K562 (cell line): ENCODE measurements around the gene AAR2. TPM values are rescaled to one million over a fixed set of nuclear protein-coding genes. Genes with fewer than 3 reads are reported as not detected.

ENCODE experiments used
- BDP1 ChIP-seq: IDR thresholded peaks from 3 replicates; pipeline ENCODE4 v1.6.1; 2011; ENCODE audit not compliant: insufficient read length, insufficient read depth
- BMI1 ChIP-seq: fragments of 150-350 bp; IDR thresholded peaks from 2 replicates; pipeline ENCODE4 v1.6.1; 2014; ENCODE audit warnings: low read length
- DIDO1 ChIP-seq: fragments of 450-650 bp; IDR thresholded peaks from 2 replicates; pipeline ENCODE4 v1.6.1; 2016; ENCODE audit warnings: low read depth, missing biosample characterization, missing genetic modification characterization
- ETV6 ChIP-seq, 3 experiments: fragments of 150-350 bp in 1 of 3; sonication (generic) in 1 of 3; formaldehyde crosslinking in 1 of 3; IDR thresholded peaks; 2 replicates each; pipeline versions ENCODE4 v1.6.1 to v1.8.0; 2014 to 2022; ENCODE audit warnings: borderline replicate concordance in 2 of 3, low read depth in 2 of 3, antibody characterized with exemption in 1 of 3, low read length in 1 of 3, mild to moderate bottlenecking in 1 of 3, missing genetic modification reagents in 1 of 3
- FOXK1 ChIP-seq: sonication (generic); formaldehyde crosslinking; IDR thresholded peaks from 2 replicates; pipeline ENCODE4 v1.8.0; 2022; ENCODE audit warnings: missing genetic modification reagents, mild to moderate bottlenecking, borderline replicate concordance
- GABPB1 ChIP-seq: sonication (generic); formaldehyde crosslinking; IDR thresholded peaks from 2 replicates; pipeline ENCODE4 v1.8.0; 2022; ENCODE audit warnings: mild to moderate bottlenecking, missing genetic modification reagents
- GATAD2B ChIP-seq: fragments of 450-650 bp; IDR thresholded peaks from 2 replicates; pipeline ENCODE4 v1.6.1; 2017; ENCODE audit warnings: mild to moderate bottlenecking, borderline replicate concordance
- HDAC2 ChIP-seq: fragments of 450-650 bp; IDR thresholded peaks from 2 replicates; pipeline ENCODE4 v1.6.1; 2016; ENCODE audit warnings: mild to moderate bottlenecking
- LCOR ChIP-seq: sonication (generic); formaldehyde crosslinking; IDR thresholded peaks from 2 replicates; pipeline ENCODE4 v1.8.0; 2022; ENCODE audit warnings: mild to moderate bottlenecking, missing genetic modification reagents
- MAFG ChIP-seq: fragments of 450-650 bp; conservative IDR thresholded peaks from 2 replicates; pipeline ENCODE4 v1.6.1; 2016; ENCODE audit warnings: missing genetic modification characterization, missing compliant biosample characterization
- NCOA1 ChIP-seq: fragments of 450-650 bp; IDR thresholded peaks from 2 replicates; pipeline ENCODE4 v1.6.1; 2016; ENCODE audit warnings: low read depth
- NFATC3 ChIP-seq: fragments of 450-650 bp; IDR thresholded peaks from 2 replicates; pipeline ENCODE4 v1.6.1; 2017; ENCODE audit warnings: mild to moderate bottlenecking
- NFIC ChIP-seq: fragments of 450-650 bp; IDR thresholded peaks from 2 replicates; pipeline ENCODE4 v1.6.1; 2017; ENCODE audit warnings: mild to moderate bottlenecking, inconsistent platforms
- PKNOX1 ChIP-seq: fragments of 450-650 bp; IDR thresholded peaks from 2 replicates; pipeline ENCODE4 v1.6.1; 2016
- POLR2G ChIP-seq: fragments of 200-400 bp; formaldehyde crosslinking; IDR thresholded peaks from 2 replicates; pipeline ENCODE4 v1.6.1; 2017; ENCODE audit warnings: low read depth, mild to moderate bottlenecking, antibody characterized with exemption, low read length, moderate library complexity
- SNAPC5 ChIP-seq: fragments of 250-450 bp; sonication (Bioruptor Pico); IDR thresholded peaks from 2 replicates; pipeline ENCODE4 v1.8.0; 2021; ENCODE audit warnings: moderate library complexity, mild to moderate bottlenecking, inconsistent platforms
- SP1 ChIP-seq: sonication (generic); formaldehyde crosslinking; IDR thresholded peaks from 2 replicates; pipeline ENCODE4 v1.8.1; 2022; ENCODE audit warnings: mild to moderate bottlenecking, missing genetic modification reagents
- ZFP30 ChIP-seq: fragments of 250-450 bp; sonication (Bioruptor Pico); IDR thresholded peaks from 2 replicates; pipeline ENCODE4 v1.8.0; 2022; ENCODE audit warnings: moderate library complexity, mild to moderate bottlenecking, inconsistent platforms, borderline replicate concordance
- ZNF398 ChIP-seq: fragments of 250-450 bp; sonication (Bioruptor Pico); IDR thresholded peaks from 2 replicates; pipeline ENCODE4 v1.8.0; 2021; ENCODE audit warnings: moderate library complexity, mild to moderate bottlenecking, inconsistent platforms
- polyA plus RNA-seq, 8 experiments: library from polyadenylated mRNA; depleted of rRNA in 4 of 8; stranded (reverse) in 5 of 8; unstranded in 3 of 8; fragments of >200 nt; fragmentation: Nextera tagmentation in 2 of 8; fragmentation: Illumina TruSeq in 1 of 8; extraction: Ambion mirVana in 2 of 8; extraction: Trizol in 1 of 8; gene quantifications; 2 replicates each; pipeline versions ENCODE4 v1.2.1 to v1.2.3, GENCODE V29; 2011 to 2014; ENCODE audit warnings: inconsistent platforms in 1 of 8, missing spikeins in 1 of 8
- total RNA-seq, 7 experiments: library from RNA; depleted of rRNA in 6 of 7; stranded (reverse); fragments of >200 nt in 6 of 7; fragmentation: Illumina TruSeq in 2 of 7; extraction: Trizol in 2 of 7; gene quantifications; 2 replicates each; pipeline versions ENCODE4 v1.2.1 to v1.2.3, GENCODE V29; 2011 to 2021; ENCODE audit warnings: low replicate concordance in 1 of 7

AAR2 gene
- total and polyA plus RNA-seq, 9 of the 15 experiments (the other 6 are each of a cell fraction or from before 2014, with no cell fraction given) = 6.5 to 36.2 (median 24.7) TPM

- TF ChIP-seq ZNF398 (CRISPR knock-in tag) (no peak), GATAD2B (peak; percentile 56; the same call in 1 of the 2 replicates), DIDO1 (tag) (peak; percentile 98), HDAC2 (peak; percentile 61; the same call in 1 of the 2 replicates), NFIC (peak; percentile 71), NCOA1 (peak; percentile 98), ETV6 (IDR thresholded peaks at IDR 0.05; ENCODE audit: borderline replicate concordance in 1 of 2, low read depth in 2 of 2, low read length in 1 of 2) (no peak), ETV6 (CRISPR knock-in tag; IDR thresholded peaks at IDR 0.05; ENCODE audit: borderline replicate concordance) (peak; percentile 33; the same call in 1 of the 2 replicates), ZFP30 (no peak), SNAPC5 (CRISPR knock-in tag) (no peak), GABPB1 (CRISPR knock-in tag) (peak; percentile 99), BMI1 (no peak), SP1 (no peak), POLR2G (peak; percentile 91), MAFG (tag) (no peak), PKNOX1 (peak; percentile 47; the same call in 1 of the 2 replicates), FOXK1 (CRISPR knock-in tag) (no peak), BDP1 (no peak), LCOR (CRISPR knock-in tag) (0 out of 2 replicates have a peak, but pooled peaks have one; percentile 34), NFATC3 (peak; percentile 63; the same call in 1 of the 2 replicates)
Observed at GRCh38 chr20:36235892-36236785, at the start of gene AAR2 (continued).
